GM18873 (cell line): ENCODE results near the gene ADCY5.

Source experiments
- ATAC-seq: cut with Tn5 transposase; IDR thresholded peaks from one replicate; pipeline ENCODE4 v1.9.1; 2021; ENCODE audit warnings: mild to moderate bottlenecking, moderate library complexity, moderate number of reproducible peaks; ENCODE audit not compliant: unreplicated experiment, low FRiP score

Gene ADCY5

DNA sequence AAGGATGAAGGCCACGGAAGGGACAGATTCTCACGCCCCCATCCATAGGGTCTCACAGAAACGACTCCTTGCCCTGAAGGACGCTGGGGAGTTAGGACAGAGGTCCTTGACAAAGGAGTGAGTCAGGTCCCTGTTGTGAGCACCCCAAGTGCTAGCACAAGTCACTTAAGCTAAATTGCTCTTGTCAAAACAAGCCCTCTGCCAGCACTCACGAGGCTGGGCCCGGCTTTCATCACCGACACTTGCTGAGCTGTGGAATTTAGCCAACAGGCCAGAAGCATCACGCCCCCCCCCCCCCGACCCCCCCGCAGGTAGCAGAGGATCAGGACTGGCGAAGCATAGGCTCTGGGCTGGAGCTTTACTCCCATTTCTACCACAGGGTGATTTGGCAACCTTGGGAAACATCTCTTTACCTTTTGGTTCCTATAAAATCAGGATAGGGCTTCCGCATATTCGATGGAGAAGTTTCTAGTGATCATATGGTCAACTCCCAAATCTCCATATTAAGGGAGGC is 75.4 kb downstream of the ADCY5 start:
- ATAC-seq = no peak

- ATAC-seq = no peak
Measured at GRCh38 chr3:123372686-123373473, 76.0 kb downstream of the ADCY5 start.

GRCh38 chr3:123371859-123372685 is 76.8 kb downstream of the ADCY5 start:
- no peak for ATAC-seq

DNA sequence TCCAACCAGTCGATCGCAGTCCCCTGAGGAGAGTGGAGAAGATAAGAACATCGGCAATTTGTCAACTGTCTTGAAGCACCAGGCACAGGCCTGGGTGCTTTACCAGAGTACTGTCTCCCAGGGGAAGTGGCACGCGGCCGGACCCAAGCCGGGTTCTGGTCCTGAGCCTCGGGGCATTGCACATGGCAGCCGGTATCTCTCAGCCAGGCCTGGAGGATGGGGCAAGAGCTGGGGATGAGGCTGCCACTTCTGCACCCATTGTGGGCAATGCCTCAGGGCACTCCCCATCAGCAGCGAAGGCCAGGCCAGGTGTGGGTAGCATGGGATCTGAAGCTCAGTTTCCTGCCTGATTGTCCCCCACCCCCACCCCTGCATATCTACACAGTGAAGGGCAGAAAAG is 77.5 kb downstream of the ADCY5 start:
- no peak for ATAC-seq

DNA sequence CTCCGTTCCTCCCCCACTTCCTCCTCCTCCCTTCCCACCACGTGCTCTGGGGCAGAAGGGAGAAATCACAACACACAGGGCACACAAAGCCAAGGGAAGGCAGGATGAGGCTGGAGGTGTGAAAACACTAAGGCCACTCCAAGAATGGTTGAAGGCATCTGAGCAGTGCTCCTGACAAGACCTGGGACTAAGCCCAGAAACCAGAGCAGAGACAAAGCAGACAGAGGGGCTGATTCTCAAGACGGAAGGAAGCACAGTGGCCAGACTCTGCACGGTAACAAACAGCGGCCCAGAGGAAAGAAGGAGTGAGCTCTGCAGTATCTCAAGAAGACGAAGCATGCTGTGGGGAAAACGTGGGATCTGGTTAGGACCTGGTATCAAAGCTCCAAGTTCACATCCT is 78.1 kb downstream of the ADCY5 start:
- no peak for ATAC-seq

GRCh38 chr3:123369085-123369484 is 79.8 kb downstream of the ADCY5 start:
- ATAC-seq = no peak

- ATAC-seq = no peak
Measured at GRCh38 chr3:123367467-123368154, 81.3 kb downstream of the ADCY5 start.

- no peak for ATAC-seq
Measured at GRCh38 chr3:123365450-123366143, 83.3 kb downstream of the ADCY5 start.

GRCh38 chr3:123361071-123361470 is 87.8 kb downstream of the ADCY5 start:
- ATAC-seq = no peak

DNA sequence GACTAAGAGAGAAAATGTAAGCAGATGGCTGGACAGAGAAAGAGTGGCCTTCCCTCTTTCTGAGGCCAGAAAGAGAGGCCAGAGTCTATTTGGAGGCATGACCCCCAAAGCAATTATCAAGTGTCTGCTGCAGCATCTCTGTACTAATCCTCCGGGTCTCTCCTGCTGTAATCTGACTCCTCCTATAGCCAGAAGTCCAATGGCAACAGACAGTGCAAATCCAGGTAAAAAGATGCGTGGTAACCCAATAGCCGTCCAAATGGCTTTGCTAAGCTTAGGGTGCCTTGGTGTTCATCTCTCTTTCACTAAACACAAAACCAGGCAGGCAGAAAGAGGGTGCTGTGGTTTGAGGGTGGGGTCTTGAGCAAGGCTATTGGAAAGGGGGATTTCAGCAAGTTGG is 91.6 kb downstream of the ADCY5 start:
- no peak for ATAC-seq

DNA sequence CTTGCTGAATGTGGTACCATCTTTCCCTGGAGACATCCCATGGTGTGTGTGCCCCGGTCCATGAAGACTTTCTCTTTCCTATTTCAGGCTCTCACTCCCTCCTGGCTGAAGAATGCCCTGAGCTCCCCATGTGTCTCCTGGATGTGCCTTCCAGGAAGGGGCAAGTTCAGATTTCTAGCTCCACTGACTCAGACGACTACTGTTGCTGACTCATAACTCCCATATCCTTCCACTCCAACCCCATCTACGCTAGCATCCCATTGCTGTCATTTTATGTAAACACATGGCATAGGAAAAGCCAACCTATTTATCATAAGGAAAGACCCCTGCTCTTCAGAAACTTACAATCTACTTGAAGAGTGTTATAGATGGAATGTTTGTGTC is 95.0 kb downstream of the ADCY5 start:
- ATAC-seq = no peak

GRCh38 chr3:123353227-123353849 is 95.6 kb downstream of the ADCY5 start:
- ATAC-seq = no peak

DNA sequence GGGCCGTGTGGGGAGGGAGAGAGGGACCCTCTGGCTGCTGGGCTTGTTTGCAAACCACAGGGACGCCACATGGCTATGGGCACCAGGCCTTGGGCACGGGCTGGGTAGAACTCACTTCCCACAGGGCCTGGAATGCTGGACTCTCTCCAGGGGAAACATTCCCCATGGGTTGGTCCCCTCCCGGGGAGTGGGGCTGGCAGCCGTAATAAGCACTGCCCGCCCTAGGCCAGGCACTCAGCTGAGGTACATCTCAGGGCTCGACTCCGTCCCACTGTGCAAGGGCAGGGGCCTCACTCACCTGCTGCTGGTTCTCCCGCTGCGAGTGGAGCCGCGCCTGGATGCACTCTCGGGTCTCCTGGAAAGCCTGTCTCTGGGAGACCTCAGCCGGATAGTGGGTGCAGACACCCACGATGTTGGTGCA is 96.7 kb downstream of the ADCY5 start:
- no peak for ATAC-seq

- ATAC-seq = no peak
Measured at GRCh38 chr3:123351501-123351900, 97.4 kb downstream of the ADCY5 start.

DNA sequence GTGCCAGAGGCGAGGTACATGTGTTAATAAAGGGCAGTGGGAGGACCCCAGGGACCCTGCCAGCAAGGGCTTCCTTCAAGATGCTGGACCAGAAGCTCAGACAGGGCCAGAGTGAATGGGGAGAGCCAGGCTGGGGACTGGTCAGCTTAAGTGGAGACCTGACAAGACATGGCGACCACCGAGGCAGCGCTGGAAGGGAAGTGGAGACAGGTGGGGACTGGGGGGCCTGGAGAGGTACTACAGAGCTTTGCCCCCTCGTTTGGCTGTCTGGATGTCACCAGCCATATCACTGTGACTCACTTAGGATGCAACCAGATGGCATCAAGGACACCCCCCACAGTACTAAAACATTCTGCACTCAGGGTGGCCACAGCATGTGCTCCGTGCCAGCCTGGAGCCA is 97.9 kb downstream of the ADCY5 start:
- ATAC-seq = no peak

DNA sequence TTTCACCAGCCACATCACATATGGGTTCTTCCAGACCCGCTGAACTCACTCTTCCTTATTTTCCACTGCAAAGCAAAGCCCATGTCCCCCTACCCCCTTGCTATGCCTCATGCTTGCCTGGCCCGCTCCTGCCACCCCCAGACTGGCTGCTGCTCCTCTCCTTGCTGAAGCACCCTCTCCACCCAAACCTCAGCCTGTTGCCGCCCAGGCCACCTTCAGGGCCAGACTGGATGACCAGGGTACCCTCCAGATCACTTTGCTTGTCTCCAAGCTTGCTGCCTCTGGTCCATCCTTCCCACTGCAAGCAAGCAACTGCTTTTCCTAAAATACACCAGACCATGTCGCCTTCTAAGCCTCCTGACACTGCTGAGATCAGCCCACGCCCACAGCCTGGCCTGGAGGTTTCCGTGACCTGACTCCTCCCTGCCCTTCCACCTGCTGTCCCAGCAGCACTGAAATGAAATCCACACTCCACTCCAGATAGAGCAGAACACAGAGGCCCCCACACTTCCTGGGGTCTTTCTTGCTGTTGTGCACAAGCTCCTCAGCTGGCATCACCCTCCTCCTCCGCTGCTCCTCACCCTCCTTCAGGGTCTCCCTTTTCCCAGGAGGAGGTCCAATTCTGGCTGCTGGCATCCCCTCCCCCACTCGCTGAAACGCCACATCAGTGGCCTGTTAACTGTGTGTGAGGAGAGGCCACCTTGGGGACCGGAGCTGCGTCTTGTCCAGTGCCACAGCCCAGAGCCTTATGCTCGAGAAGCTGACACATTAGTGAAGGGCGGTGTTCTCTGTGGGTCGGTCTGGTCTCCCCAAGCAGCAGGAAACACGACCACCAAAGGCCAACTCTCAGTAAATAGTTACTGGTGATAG is 99.1 kb downstream of the ADCY5 start:
- ATAC-seq = no peak

GRCh38 chr3:123349201-123349535 is 99.7 kb downstream of the ADCY5 start:
- ATAC-seq = no peak

GRCh38 chr3:123348471-123349200 is 100.3 kb downstream of the ADCY5 start:
- ATAC-seq = no peak
